HG02642 (cell line): ENCODE measurements around the gene ZFYVE19.

ENCODE experiments used
- ATAC-seq: cut with Tn5 transposase; IDR thresholded peaks from one replicate; pipeline ENCODE4 v1.9.1; 2021; ENCODE audit warnings: mild to moderate bottlenecking; ENCODE audit not compliant: unreplicated experiment, poor library complexity

Gene ZFYVE19

DNA sequence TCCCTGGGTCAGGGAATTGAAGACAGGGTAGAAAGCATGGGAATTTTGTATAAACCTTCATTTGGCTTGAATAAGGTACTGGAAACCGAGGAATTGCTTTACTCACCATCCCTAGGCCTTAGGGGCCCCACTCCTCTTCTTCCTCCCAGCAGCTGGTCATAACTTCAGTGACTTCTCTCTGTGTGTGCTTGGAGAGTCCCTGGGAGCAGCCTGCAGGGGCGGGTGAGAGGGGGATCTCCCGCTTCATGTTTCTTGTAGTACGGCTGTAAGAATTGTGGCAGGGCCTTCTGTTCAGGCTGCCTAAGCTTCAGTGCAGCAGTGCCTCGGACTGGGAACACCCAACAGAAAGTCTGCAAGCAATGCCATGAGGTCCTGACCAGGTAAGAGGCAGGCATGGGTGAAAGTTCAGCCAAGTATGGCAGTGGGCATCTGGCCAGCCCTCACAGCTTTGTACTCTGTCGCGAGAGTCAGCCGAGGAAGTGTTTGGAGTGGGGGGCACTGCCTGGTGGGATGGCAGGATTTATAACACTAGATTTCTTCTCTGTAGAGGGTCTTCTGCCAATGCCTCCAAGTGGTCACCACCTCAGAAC lies 2.1 kb downstream of the ZFYVE19 start:
- no peak for ATAC-seq

DNA sequence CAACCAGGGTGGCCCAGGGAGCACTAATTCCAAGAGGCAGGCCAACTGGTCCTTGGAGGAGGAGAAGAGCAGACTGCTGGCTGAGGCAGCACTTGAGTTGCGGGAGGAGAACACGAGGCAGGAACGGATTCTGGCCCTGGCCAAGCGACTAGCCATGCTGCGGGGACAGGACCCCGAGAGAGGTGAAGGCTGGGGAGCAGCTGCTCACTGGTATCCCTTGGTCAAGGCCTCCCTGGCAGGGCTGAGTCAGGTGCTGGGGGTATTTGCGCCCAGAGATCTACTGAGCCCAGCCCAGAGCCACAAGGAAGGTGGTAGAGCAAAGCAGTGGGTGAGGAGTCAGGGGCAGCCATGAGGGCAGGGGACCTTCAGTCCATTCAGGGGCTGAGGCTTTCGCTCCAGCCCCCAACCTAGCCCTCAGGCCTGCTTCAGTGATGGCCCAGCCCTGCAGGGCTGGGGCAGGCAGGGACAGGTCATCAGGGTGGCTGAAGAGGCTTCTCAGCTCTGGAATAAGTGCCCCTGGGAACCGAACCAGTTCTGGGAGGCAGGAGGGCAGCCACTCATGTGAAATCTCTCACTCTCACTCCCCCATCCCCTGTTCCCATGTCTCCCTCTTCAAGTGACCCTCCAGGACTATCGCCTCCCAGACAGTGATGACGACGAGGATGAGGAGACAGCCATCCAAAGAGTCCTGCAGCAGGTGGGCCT lies 6.0 kb downstream of the ZFYVE19 start:
- ATAC-seq: no peak

DNA sequence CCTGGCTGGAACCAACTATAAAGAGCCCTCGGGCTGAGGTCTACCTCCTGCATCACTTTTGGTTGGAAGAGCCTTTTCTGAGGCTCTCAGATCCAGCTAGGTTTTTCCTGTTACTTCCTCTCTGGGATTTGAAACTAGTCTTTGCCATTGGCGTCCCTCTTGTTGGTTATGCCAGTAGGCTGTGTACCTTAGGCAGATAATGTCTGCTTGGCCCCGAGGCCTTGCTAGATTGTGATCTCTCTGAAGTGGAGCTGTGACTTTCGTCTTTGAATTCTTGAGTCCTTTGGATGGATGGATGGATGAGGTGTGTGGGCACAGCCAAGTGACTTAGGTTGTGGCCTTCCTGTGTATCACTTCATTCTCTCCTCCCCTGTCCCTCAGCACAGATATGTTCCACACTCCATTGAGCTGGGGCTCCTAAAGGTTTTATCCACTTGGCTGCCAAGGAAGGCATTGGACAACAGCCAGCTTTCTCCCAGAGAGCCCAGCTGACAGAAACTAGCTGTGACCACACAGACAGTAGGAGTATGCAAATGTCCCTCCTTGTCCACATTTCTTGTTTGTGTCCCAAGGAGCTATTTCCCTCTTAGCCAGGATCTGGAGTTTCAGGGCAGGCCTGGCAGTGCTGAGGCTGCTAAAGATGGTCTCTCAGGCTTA lies 8.3 kb downstream of the ZFYVE19 start:
- no peak for ATAC-seq

DNA sequence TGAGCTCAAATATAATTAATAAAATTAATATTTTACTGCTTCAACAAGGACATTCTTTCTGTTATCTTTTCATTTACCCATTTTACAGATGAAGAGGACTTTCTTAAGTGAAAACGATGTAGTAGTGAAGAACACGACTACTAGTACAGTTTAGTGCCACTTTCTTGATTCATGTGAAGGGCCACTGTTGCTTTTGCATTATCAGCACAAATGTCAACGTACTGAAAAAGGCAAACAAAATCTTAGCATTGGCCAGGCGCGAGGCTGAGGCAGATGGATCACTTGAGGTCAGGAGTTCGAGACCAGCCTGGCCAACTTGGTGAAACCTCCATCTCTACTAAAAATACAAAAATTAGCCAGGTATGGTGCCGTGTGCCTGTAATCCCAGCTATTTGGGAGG lies 12.2 kb downstream of the ZFYVE19 start:
- no peak for ATAC-seq

DNA sequence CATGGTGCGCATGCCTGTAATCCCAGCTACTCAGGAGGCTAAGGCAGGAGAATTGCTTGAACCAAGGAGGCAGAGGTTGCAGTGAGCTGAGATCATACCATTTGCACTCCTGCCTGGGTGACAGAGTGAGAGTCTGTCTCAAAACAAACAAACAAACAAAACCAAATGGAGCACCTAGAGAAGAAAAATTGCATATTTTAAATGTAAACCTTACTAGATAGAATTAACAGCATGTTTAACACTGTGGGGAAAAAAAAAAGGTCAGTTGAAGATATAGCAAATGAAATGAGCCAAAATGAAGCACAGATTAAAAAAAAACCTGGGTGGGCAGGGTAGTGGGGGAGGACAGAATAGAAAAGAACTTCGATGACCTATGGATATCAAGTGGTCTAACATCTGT lies 14.3 kb downstream of the ZFYVE19 start:
- no peak for ATAC-seq

DNA sequence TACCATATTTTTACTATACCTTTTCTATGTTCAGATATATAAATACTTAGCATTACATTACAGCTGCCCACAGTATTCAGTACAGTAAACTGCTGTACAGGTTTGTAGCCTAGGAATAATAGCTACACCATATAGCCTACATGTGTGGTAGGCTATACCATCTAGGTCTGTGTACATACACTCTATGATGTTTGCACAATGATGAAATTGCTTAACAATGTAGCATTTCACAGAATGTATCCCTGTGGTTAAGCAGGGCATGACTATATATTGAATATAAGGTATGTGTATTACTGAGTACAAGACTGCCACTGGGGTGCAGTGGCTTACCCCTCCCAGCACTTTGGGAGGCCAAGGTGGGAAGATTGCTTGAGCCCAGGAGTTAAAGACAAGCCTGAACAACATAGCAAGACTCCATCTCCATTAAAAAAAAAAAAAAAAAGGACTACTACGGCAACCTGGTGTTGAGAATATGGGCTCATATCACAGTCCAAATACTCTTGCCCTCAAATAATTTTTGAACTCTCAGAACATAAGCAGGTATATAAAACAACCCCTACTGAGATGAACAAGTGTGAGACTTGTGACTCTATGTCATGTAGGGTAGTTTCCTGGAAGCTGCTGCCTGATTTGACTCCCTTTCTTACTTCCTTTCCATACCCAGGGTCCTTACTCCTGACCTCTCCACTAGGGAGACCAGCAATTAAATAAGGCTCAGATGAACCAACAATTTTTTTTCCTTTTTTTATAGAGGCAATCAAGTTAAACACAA lies 16.9 kb downstream of the ZFYVE19 start:
- ATAC-seq: no peak

DNA sequence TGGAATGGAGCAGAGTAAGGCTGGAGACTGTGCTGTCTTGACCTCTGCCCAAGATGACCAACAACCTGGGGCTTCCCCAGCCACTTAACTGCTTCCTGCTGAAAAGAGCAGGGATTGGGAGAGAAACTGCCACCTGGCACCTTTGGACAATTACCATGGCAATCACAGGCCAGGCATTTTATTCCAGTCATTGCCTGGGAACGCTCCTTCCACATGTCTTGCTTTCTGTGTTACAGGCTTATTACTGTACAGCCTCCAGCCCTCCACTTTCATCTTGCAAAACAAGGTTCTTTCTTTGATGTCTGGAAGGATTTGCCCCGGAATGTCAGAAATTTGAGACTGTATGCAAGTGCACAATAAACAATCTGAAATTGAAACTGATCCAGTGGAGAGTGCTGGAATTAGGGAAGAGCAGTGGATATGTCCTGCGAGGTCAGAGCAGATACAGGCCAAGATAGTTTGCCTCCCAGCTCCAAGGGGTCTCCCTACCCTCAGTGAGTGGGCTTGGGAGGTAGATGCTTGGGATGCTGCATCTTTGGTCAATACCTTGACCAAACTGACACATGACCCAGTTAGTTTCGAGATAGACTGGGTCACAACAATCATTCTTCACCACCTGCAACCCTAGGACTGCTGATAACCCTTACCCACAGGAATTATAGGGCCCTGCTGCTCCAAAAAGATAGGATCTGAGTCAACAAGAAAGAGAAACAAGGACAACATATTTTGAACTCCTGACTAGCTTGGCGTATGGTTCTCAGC lies 19.0 kb downstream of the ZFYVE19 start:
- ATAC-seq: no peak

DNA sequence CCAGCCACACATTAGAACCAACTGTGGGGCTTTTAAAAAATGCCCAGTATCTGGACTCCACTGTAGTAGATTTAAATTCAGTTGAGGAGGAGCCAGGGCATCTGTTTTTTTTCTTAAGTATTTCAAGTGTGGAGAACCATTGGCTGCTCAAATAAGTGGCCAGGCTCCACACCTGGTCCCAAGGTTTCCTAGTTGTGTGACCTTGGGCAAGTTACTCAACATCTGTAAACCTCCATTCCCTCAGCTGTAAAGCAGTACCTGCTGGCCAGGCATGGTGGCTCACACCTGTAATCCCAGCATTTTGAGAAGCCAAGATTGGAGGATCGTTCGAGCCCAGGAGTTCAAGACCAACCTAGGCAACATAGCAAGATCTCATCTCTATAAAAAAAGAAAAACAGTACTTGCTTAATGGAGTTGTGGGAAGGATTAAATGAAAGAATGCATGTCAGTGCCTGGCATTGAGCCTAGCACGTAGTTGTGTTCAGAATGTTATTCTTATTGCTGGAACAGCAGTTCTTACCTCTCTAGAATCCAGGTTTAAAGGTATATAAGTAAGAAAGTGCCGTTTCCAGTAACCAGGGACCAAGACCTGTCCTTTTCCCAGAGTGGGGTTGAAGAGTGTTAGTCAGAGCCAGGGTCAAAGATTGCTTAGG lies 19.7 kb downstream of the ZFYVE19 start:
- ATAC-seq: no peak

DNA sequence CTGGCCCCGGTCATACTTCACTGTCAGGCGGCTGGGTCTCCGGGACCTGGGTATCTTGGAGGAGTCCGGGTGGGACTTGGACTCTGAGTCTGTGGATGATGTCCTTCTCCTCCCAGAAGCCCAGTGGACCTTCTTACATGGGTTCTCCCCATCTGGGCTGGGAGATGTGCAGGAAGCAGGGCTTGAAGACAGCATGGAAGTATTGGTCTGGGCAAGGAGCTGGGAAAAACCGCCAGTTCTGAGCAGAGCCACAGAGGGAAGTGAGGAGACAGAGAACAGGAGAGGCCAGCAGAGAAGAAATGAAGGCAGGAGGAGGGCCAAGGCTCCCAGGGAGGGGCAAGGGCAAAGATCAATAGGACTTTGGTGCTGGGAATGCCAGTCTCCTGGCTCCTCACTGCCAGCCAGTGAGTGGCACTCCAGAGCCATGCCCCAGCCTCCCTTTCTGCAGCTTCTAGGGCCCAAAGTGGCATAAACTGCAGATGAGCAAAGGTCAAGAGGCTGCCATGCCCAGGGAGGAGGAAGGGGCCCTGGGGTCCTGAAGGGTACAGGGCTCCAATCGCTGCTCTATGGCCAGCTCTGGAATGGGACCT lies 21.7 kb downstream of the ZFYVE19 start, which contains the start of gene PPP1R14D:
Gene PPP1R14D (minus strand): TSS at position 262 of the 590 bp plus-strand sequence. CDS start 67 bp downstream, at position 195.
- ATAC-seq: no peak

DNA sequence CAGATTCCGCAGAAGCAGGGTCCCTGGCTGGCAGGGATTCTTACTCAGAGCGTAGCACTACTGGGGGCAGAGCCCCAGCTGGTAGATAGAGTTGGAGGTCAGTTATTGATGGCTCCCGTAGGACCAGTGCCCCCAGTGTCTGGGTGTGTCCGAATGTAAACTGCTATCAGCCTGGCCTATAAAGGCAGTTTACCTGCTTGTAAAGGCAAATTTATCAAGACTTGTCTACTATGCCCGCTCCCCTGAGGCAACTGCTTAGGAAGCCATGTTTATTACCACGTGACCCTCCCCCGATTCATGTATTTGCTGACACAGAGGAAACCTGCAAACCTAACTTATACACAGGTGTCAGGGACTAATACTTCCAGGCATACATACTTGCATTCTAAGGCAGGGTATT lies 22.2 kb downstream of the ZFYVE19 start:
- no peak for ATAC-seq

DNA sequence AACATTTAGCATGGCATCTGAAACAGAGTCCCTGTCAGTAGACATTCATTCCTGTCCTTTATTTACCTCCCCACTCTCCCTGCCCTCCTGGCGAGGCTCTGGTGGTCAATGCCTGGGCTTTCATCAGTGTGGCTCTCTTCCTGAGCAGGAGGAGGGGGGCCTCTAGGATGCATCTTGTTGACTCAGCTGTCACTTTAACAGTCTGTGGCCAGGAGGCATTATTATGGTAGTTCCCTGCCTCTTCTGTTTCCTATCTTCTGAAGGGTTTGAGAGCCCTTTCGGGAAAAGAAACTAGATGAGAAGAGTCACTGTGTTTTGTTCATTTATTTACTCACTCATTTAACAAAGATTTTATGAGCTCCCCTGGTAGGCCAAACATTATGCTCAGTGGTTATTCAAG lies 24.0 kb downstream of the ZFYVE19 start:
- ATAC-seq: no peak

DNA sequence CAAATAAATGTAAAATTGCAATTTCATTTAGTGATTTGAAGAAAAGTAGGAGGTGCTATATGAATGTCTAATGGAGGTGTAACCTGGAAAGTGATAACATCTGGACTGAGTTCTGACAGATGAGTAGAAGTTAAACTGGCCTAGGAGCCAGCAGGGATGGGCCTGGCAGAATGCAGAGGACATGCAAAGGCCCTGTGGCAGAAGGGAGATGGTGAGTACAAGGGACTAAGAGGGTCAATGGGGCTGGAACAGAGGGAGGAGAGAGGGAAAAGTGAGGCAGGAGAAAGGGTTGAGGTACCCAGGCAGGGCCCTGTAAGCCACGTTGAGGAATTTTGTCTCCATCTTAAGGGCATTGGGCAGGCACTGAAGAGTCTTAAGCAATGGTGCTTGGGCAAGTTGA lies 25.0 kb downstream of the ZFYVE19 start:
- ATAC-seq: no peak

DNA sequence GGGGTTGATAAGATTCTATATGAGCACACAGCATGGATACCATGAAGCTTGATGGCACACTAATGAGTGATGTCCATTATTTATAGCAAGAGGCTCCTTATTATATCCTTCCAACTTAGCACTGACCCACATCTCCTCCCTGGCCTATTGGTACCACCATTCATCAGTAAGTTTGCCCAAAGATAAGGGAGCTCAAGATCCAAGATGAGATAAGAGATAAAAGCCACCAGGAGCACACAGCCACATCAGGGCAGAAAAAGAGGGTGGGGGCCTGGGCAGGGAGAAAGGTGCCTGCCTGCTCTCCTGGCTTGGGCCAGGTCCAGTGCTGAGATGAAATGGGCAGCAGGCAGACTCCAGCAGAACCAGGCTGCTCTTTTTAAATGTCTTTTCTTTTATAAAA lies 26.0 kb downstream of the ZFYVE19 start:
- ATAC-seq: no peak

DNA sequence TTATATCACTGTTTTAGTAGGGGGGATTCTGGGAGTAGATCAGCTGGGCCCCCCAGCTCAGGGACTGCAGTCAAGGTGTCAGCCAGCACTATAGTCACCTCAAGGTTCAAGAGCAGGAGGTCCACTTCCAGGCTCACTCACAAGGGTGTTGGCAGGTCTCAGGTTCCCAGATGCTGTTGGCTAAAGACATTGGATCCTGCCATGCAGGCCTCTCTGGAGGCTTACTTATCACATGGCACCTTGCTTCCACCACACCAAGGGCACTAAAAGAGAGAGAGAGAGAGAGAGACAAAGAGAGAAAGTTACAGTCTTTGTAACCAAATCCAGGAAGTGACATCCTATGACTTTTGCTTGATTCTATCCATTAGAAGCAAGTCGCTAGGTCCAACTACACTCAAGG lies 29.1 kb downstream of the ZFYVE19 start:
- no peak for ATAC-seq

DNA sequence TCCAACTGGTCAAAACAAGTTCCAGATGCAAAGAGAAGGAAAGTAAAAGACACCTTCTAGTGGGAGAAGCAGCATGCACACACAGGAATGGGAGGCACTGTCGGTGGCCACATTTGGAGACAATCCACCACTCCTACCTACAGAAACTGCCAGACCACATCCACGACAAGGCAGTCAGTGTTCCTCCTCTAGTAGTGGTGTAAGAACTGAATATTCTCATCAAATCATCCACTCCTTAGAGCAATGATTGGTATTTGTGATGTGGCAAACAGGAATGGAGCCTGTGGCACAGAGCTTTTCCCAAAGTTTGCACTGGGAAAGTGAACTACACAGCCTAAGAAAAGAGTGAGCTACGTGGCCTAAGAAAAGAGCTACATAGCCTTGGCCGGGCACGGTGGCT lies 31.9 kb downstream of the ZFYVE19 start:
- ATAC-seq: no peak

DNA sequence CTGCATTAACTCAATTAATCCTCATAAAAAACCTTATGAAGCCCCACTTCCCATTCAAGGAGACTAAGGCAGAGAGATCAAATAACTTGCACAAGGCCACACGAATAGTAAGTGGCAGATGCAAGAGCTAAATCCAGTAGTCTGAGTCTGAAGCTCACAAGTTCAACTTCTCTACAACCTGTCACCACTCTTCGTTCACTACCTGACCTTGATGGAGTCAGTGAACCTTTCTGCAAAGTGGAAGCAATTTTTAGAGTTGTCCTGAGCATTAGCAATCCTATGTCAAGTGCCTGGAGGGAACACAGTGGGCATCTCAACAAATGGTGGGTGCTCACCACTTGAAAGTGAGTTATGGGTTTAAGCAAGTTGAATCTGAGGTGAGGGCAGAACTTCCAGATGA lies 34.9 kb downstream of the ZFYVE19 start:
- no peak for ATAC-seq

DNA sequence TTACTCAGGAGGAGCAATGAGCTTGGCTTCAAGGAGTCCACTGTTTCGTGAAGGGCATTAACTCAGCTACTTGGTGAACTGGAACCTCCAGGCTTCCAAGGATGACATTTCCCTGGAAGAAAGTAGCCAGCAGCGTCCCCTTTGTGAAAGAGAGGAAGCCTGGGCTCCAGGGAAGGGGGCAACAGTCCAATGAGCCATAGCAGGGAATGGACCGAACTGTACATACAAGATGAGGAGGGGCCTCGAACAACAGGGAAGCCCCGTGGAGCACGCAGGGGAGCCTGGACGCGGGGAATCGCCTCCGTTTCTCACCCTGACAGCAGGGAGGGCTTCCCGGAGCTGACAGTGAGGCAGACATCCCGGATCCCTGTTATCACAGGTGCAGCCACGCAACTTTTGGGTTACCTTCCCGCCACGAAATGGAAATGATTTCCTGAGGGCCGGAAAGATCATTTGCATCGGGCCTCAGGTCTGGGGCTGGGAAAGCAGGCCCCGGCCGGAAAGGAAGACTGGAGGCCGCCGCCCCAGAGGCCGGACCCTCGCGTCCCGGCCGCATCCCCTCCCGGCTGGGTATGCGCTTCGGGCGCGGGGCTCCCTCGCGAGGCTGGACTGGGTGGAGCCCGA lies 36.5 kb downstream of the ZFYVE19 start:
- ATAC-seq: no peak

DNA sequence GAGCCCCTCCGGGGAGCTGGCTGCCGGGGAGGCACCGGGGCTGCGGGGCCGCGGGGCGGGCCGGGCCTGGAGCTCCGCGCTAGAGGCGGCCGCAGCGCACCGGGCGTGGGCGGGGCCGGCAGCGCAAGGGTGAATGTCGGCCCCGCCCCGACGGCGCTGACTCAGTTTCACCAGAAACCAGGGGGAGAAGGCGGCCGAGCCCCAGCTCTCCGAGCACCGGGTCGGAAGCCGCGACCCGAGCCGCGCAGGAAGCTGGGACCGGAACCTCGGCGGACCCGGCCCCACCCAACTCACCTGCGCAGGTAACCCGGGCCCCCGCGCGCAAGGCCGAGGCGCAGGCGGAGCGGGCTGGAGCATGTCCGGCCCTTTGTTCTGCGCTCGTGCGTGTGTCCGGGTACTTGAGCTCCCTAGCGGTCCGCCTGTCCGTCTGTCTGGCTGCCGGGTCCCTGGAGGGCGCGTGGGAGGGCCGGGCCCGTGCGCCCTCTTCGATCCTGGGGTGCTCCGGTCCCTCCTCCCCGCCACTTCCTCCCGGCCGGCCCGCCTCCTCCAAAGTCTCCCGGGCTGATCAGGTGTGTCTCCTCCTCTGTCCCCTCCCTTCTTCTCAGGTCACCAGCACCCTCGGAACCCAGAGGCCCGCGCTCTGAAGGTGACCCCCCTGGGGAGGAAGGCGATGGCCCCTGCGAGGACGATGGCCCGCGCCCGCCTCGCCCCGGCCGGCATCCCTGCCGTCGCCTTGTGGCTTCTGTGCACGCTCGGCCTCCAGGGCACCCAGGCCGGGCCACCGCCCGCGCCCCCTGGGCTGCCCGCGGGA lies 37.2 kb downstream of the ZFYVE19 start, which contains the start of gene SPINT1:
Gene SPINT1 (plus strand): TSS at position 164 of the 811 bp plus-strand sequence. CDS start 507 bp downstream, at position 671.
- ATAC-seq: no peak
